ENCODE data around the gene ZNF493.

ZNF493 gene

GRCh38 chr19:21463449-21464105, 66.6 kb downstream of the ZNF493 start:
- DNase-seq: peak in 1 of 14 donors; percentile 68

- DNase-seq: no peak
These were observed 69.7 kb downstream of the ZNF493 start for GRCh38 chr19:21466627-21467026.

- DNase-seq: no peak
These were observed 71.9 kb downstream of the ZNF493 start for GRCh38 chr19:21468791-21469190.

- no peak for DNase-seq
These were observed 75.6 kb downstream of the ZNF493 start for GRCh38 chr19:21472507-21472906.

- DNase-seq: peak in 13 of 14 donors; percentile 21 to 77 (median 53)
These were observed 77.8 kb downstream of the ZNF493 start for GRCh38 chr19:21474671-21475181.
